ENCODE data around the gene GATD1.
A peak's percentile ranks its signal among the peaks of the same experiment; 100 is the strongest.

GATD1 gene

GRCh38 chr11:726278-727220 is 50.7 kb downstream of the GATD1 start:
- DNase-seq (ENCODE audit: low read depth), result peak; percentile 35

DNA sequence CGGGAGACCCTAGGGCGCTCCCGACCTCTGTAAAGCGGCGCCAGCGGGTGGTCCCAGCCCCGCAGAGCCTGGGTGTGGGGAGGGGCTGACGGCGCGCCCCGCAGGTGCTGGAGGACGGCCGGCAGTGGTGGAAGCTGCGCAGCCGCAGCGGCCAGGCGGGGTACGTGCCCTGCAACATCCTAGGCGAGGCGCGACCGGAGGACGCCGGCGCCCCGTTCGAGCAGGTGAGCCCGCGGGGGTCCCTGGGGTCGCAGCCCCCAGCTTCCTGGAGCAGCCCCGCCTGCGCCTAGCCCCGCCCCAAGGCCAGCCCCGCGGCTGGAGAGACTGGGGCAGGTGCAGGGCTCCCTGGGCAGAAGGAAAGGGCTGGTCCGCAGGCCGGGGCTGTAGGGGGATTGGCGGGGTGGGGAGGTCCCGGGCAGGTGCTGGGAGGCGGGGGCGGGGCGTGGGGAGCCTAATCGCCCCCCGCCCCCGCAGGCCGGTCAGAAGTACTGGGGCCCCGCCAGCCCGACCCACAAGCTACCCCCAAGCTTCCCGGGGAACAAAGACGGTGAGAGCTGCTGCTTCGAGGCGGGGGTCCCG is 51.6 kb downstream of the GATD1 start:
- no peak for DNase-seq (ENCODE audit: low read depth)

DNA sequence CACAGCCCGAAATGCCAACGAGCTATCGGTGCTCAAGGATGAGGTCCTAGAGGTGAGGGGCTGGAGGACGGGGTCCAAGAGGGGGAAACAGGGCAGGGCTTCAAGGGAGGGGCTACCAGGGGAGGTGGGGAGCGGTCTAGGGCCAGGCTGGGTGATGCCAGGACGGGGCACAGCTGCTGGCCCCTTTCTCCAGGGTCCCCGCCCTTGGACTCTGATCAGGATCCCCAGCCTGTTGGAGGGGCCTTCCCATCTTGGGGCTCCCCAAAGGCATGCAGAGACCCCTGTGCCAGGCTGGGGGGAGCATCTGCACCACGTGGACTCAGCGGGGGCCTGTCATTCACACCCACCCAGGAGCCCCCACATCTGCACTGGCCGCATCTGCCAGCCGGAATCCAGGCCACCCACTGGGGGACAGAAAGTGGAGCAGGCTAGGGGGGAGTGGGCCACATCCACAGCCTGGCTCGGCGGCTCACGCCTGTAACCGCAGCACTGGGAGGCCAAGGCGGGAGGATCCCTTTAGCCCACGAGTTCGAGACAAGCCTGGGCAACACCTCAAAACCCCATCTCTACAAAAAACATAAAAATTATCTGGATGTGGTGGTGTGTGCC is 52.4 kb downstream of the GATD1 start:
- DNase-seq (ENCODE audit: low read depth), result no peak

- no peak for DNase-seq (ENCODE audit: low read depth)
Measured at GRCh38 chr11:724049-724777, 53.1 kb downstream of the GATD1 start.

DNA sequence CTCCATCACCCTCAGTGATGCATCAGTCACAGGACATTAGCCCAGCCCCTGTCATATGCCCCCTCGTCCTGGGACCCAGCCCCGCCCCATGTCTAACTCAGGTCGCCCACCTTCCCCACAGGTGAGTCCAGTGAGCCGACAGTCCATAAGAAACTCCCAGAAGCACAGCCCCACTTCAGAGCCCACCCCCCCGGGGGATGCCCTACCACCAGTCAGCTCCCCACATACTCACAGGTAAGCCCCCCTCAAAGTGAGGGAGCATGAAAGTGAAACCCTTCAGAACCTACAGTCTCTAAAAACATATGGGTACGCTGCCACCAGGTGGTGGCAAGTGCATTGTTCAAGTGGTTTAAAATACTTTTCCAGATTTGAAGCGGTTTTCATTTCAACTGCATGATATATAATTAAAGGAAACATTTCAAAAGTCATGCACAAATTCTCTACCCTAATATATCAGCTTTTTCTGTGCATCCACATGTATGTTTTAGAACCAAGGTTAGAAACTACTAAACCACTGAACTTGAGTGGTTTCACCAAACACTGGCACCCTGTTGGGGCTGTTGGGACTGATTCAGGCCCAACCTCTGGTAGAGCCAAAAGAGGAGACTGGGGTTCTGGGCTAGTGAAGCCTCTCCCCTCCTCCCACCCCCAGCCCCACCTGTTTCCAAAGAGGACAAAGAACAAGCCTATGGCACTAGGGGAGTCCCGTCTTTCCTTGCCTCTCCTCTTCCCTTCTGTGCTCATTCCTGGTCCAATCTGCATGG is 54.0 kb downstream of the GATD1 start:
- no peak for DNase-seq (ENCODE audit: low read depth)

DNA sequence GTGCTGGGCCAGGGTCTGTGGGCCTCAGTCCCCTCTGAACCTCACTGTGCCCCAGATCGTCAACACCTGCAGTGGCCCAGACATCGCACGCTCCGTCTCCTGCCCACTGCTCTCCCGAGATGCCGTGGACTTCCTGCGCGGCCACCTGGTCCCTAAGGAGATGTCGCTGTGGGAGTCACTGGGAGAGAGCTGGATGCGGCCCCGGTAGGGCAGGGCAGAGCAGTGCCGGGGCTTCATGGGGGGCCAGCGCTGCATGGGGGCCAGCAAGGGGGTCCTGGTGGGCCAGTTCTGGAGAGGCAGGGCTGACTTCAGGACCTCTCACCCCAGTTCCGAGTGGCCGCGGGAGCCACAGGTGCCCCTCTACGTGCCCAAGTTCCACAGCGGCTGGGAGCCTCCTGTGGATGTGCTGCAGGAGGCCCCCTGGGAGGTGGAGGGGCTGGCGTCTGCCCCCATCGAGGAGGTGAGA is 54.9 kb downstream of the GATD1 start:
- DNase-seq (ENCODE audit: low read depth), result no peak

- DNase-seq (ENCODE audit: low read depth), result no peak
Measured at GRCh38 chr11:721741-722345, 55.4 kb downstream of the GATD1 start.

- DNase-seq (ENCODE audit: low read depth), result no peak
Measured at GRCh38 chr11:721247-721740, 56.0 kb downstream of the GATD1 start.

- no peak for DNase-seq (ENCODE audit: low read depth)
Measured at GRCh38 chr11:720642-721246, 56.5 kb downstream of the GATD1 start.

GRCh38 chr11:720017-720641 is 57.2 kb downstream of the GATD1 start:
- no peak for DNase-seq (ENCODE audit: low read depth)

DNA sequence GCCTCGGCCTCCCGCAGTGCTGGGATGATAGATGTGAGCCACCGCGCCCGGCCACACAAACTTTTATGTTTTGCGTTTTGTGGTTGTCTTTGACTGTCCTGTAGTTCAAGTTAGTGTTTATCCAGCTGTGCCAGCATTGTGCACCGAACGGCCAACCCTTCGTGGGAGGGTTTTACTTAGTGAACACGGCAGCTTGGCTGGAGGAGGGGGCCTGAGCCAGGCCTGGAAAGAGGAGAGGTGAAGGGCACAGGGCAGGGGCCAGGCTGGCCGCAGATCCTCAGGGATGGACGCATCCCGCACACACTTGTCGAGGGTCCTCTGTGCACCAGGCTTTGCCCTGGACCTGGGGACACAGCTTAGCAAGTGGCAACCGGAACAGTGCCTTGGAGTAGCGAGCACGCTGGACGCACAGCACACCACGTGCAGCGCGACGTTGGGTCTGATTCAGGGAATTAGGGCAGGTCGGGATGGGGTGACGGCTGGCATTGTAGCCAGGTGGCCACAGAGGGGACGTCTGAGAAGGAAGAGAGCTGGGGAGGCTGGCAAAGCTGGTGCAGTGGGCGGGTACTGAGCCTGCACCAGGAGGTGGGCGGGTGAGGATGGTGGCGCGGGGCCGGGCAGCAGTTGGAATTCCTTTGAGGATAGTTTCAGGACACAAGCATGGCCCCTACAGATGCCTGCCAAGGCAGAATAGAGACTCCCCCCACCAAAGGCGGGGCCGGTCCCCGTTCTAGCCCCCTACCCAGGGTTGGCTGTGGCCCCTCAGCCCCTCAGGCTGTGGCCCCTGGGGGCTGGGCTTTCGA is 57.9 kb downstream of the GATD1 start:
- no peak for DNase-seq (ENCODE audit: low read depth)

All from stimulated activated CD8-positive, alpha-beta memory T cell treated with anti-CD3 and anti-CD28 coated beads, Interleukin-12 subunit alpha, Interleukin-12 subunit beta, amount 100 ng/mL, for 4 hours (primary cell).